IPS-18a (cell line): Measurements from ENCODE around the gene SP140L.
"Not testable (repeated sequence)": the region's sequence is repeated elsewhere in the genome, so short reads cannot be mapped to it uniquely, and the experiment has no call there.

ENCODE experiments used
- H3K27ac ChIP-seq: one replicate; pipeline ENCODE4 v1.5.1; 2013; ENCODE audit warnings: low read length
- H3K27me3 ChIP-seq: one replicate; pipeline ENCODE4 v1.6.1; 2013; ENCODE audit warnings: mild to moderate bottlenecking, low read length; ENCODE audit not compliant: control insufficient read depth, insufficient read depth
- H3K36me3 ChIP-seq: one replicate; pipeline ENCODE4 v1.6.1; 2013; ENCODE audit warnings: low read depth, low read length; ENCODE audit not compliant: control insufficient read depth
- H3K4me1 ChIP-seq: one replicate; pipeline ENCODE4 v1.6.1; 2013; ENCODE audit warnings: low read depth, low read length; ENCODE audit not compliant: control insufficient read depth
- H3K4me3 ChIP-seq: one replicate; pipeline ENCODE4 v1.5.1; 2013; ENCODE audit warnings: low read length
- H3K9ac ChIP-seq: one replicate; pipeline ENCODE4 v1.6.1; 2013; ENCODE audit warnings: mild to moderate bottlenecking, low read length, moderate library complexity
- H3K9me3 ChIP-seq: one replicate; pipeline ENCODE4 v1.6.1; 2013; ENCODE audit warnings: low read depth, low read length; ENCODE audit not compliant: control insufficient read depth

Gene SP140L

DNA sequence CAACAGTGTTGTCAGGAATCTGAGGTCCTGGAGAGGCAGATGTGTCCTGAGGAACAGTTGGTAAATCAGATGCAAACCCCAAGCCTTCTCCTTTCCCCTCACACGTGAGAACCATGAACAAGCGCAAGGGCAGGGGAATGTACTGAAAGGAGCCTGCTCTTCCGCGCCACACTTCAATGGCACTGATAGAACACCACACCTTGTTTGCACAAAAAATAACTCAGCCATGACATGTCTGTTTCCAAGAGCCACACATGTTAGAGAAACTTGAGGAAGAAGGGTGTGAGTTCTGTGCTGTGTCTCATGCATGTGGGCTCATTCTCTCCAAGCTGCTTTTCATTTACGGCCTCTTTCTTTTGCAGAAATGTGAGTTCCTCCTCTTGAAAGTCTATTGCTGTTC, 16.2 kb upstream of the SP140L start:
- not testable (repeated sequence) for H3K4me3 ChIP-seq, H3K27me3 ChIP-seq, H3K9me3 ChIP-seq, H3K27ac ChIP-seq, H3K9ac ChIP-seq, H3K4me1 ChIP-seq, H3K36me3 ChIP-seq

DNA sequence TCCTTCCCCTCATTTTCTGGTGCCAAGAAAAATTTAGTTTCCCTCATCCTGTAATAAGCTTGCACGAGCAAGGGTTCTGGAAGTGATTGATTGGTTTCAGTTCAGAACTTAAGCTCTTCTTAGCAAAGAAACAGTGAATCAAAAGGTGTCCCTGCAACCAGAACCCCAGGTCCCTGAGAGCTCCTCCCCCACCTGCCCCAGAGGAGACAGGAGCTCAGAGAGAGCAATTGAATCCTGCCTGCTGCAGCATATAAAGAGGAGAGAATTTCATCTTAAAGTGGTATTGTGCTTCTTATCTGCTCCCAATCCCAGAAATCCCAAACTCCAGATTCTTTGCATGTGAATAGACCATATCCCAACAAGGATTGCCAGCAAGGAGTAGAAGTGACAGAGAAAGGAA, 15.4 kb upstream of the SP140L start:
- not testable (repeated sequence) for H3K4me3 ChIP-seq, H3K9me3 ChIP-seq

DNA sequence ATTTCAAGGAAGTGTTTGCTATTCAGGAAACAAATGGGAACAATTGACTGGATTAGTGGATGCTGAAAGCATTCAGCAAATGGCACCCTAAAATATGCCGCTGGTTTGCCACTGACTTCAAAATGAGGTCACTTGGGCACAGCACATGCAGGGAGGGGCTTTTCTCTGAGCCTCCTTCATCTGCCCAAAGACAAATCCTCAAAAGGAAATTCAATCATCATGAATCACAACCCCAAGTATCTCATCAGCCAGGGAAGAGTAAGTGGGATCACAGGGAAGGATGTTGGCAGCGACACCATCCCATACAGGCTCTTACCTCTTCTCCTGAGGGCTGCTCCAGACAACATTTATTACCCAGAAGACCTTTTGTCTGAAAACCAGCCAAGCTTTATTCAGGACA, 14.4 kb upstream of the SP140L start:
- H3K4me3 ChIP-seq: no peak overlapping the region
- H3K27me3 ChIP-seq: no peaks in the 10 kb centered on the region
- no peaks in the 10 kb centered on the region for H3K9me3 ChIP-seq
- H3K27ac ChIP-seq: no peak overlapping the region
- no peaks in the 10 kb centered on the region for H3K36me3 ChIP-seq
- peaks cover 6% of the 10 kb centered on the region for H3K4me1 ChIP-seq
- no peak overlapping the region for H3K9ac ChIP-seq

More for the DNA sequence above, 15.4 kb upstream of the SP140L start:
- H3K27ac ChIP-seq, H3K9ac ChIP-seq, H3K27me3 ChIP-seq, H3K36me3 ChIP-seq, H3K4me1 ChIP-seq: not testable (repeated sequence)

DNA sequence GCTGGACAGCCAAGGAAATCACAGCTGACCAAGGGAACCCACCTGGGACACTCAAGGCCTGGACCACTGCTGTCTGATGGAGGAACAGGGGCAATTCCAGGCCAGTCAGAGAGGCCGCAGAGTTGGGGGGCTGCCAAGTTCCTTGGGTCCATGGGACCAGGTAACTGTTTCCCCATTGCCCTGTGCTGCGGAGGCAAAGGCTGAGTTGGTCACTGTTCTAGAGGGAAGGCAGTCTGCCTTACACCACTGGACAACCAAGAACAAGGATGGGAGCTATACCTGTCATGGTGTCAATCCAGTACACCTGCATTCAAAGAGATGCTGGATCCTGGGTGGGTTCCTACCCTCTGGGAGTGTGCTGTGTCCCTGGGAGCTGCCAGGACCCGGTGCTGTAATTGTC, 9.6 kb upstream of the SP140L start:
- Histone ChIP-seq H3K9ac (no peak overlapping the region), H3K27ac (no peak overlapping the region), H3K9me3 (peaks cover under 1% of the 10 kb centered on the region), H3K4me1 (no peaks in the 10 kb centered on the region), H3K27me3 (no peaks in the 10 kb centered on the region), H3K36me3 (no peaks in the 10 kb centered on the region), H3K4me3 (no peak overlapping the region)

DNA sequence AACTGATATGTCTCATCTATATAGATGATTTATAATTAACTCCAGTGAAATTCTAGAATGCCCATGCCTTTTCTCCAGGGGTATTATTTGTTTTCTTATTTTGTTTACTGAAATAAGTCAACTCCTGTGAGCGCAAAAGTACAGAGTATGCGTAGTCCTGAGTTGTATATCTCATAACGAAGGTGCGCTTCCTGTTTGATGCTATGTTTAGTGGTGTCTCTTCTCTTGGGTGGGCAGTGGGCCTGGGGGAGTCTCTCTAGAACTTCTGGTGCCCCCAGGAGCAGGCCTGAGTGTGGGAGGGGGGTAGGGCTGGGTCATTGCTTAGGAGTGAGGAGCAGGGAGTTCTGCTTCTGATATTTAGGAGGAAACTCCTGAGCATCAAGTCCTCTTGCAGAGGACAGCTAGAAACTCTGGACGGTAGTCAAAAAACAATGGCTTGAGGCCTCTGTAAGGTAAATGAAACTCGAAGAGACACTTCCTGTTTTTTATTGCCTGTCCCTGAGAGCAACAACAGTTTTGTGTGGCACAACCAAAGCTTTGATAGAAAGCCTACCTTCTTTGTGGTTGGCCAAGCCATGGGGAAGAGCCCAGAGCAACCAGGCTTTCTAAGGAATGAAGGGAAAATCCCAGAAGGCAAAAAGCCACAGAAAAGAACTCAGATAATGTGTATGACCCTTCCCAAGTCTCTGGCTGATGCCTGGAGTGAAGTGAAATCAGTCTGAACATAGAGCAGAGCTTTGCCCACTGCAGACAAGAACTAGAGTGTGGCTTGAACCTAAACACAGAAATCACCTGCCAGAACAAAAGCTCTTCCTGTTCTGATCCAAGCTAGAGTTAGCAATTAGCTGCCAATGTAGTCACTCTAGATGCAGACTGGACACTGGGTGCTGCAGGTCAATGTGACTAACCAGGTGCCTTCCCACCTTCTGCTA, 8.5 kb upstream of the SP140L start:
- Histone ChIP-seq H3K4me1 (no peaks in the 10 kb centered on the region), H3K4me3 (no peak overlapping the region), H3K27me3 (no peaks in the 10 kb centered on the region), H3K9me3 (peaks cover 5% of the 10 kb centered on the region), H3K36me3 (no peaks in the 10 kb centered on the region), H3K9ac (no peak overlapping the region), H3K27ac (no peak overlapping the region)

DNA sequence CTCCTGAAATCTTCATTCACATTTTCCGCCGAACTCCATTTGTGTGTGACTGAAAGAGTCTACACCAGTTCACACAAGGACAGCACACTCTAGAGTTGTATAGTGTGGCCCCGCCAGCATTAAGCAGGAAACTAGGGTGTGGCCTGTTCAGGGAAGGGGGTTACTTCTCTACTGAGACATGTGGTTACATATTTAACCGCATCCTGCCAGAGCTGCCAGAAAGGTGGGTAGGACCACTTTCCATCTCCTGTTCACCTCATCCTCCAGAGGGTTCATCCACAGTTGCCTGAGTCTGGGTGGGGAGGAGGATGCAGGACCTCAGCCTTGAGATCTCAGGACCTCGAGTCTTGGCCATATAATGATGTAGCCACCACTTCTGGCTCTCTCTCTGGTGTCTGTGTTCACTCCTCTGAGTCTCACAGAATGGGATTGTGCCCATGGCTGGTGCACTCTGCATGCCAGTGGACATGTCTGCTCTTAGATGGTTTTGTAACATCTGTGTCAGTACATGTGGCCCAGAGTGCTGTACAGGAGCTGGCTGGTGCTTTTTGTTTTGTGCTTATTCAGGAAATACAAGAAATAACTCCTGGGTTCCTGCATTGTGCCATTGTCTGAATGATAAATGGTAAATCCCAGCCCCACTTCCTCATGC, 7.7 kb upstream of the SP140L start:
- peaks cover 5% of the 10 kb centered on the region for H3K9me3 ChIP-seq
- H3K27me3 ChIP-seq: no peaks in the 10 kb centered on the region
- no peaks in the 10 kb centered on the region for H3K4me1 ChIP-seq
- no peak overlapping the region for H3K4me3 ChIP-seq
- H3K9ac ChIP-seq: no peak overlapping the region
- no peaks in the 10 kb centered on the region for H3K36me3 ChIP-seq
- no peak overlapping the region for H3K27ac ChIP-seq

DNA sequence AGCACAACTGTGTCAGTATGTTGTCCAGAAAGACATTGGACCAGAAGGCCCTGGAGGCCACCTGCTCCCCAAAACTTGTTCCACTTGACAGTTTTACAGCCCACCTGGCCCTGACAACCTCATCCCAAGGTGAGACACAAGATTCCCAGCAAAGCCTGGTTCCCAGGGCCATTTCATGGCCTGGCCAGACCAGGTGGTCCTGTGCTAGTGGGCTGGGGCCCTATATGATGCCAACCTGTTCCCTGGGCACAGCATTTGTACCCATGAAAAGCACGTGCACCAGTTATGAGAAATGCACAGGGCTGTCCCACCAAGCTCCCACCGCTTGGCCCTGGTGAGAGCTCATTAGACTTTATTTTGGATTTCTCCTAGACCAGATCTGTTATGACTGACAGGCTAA, 6.0 kb upstream of the SP140L start:
- Histone ChIP-seq H3K27me3 (no peaks in the 10 kb centered on the region), H3K4me3 (no peak overlapping the region), H3K27ac (no peak overlapping the region), H3K4me1 (no peaks in the 10 kb centered on the region), H3K36me3 (no peaks in the 10 kb centered on the region), H3K9me3 (peaks cover 5% of the 10 kb centered on the region), H3K9ac (no peak overlapping the region)

DNA sequence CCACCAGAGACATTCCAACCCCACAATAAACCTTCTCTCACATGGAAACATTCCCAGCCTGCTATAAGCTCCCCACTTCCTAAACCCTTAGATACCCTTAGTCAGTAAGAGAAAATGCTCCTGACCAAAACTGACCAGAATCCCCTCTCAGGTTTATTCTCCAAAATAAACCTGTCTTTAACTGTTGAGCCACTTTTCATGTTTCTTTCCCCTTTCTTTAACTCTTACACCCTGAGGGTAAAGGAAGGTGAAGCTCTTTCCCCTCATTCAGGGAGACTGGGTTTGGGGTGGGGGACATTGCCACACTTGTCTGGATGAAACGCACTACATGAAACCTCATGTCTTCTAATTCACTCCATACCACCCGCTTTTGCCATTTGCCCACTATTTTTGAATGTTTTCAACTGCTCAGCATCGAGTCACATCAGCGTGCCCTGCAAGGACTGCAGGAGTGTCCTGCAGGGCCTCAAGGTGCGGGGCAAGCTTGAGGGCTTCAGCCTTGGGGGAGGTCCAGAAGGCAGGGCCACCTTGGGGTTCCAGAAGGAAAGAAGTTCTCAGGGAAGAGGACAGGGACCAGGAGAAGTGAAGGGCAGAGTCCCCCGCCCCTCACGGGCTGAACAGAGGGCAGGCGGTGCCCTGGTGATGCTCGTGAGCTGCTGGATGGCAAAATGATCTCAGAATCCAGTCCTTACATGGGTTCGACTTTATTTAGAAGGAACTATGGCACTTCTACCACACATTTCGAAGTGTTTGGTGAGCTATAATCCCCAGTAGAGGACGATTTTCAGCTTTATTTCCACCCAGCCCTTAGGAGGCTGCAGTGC, 4.2 kb upstream of the SP140L start:
- Histone ChIP-seq H3K27me3 (no peaks in the 10 kb centered on the region), H3K4me3 (no peak overlapping the region), H3K9ac (no peak overlapping the region), H3K9me3 (peaks cover 5% of the 10 kb centered on the region), H3K27ac (no peak overlapping the region), H3K4me1 (no peaks in the 10 kb centered on the region), H3K36me3 (no peaks in the 10 kb centered on the region)

DNA sequence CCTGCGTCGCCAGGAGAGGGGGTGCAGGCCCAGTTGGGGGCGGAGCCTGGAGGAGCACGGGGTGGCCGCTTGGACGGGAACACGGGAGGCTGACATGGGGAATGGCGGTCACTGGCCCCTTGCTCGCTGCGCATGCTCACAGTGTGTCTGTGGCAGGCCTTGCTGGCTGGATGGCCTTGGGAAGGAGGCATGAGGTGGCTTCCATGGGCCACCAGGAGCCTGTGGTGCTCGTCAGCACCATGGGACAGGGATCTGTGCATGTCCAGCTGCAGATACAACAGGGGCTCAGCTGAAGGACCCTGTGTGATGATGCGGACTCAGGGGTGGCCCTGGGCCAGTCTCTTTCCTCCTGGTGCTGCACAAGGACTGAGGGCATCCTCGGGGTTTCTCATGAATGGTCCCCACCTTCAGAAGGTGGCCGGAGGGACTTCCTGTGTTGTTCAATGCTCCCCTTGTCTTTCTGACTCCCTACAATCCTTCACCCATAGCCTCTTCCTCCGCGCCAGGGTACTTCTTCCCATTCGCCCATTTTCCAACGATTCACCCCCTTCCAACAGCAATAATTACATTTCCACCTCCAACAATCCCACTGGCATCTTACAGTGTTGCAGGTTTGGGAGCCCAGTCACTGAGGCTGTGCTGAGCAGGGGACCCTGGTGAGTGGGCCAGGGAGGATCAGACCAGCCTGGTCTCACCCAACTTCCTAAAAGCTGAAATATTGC, 3.4 kb upstream of the SP140L start:
- Histone ChIP-seq H3K9ac (no peak overlapping the region), H3K9me3 (peaks cover 5% of the 10 kb centered on the region), H3K36me3 (no peaks in the 10 kb centered on the region), H3K27me3 (no peaks in the 10 kb centered on the region), H3K27ac (no peak overlapping the region), H3K4me1 (no peaks in the 10 kb centered on the region), H3K4me3 (no peak overlapping the region)

DNA sequence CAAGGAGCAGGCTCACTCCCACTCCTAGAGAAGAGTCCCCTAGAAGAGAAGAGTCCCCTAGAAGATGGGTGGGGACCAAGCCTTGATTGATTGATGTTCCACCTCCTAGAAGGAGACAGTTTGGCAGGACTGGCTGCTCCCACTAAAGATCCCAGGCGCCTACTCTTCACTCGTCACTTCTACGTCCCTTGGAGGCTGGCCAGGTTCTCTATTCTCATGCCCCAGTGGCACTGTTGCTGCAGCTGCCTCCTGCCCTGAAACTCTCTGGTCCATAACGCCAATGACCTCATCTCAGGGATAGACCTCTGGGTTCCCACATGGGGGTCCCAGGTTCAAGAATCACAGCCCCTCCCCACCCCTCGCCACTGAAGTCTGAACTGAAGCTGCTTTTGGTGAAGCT, 2.5 kb upstream of the SP140L start:
- Histone ChIP-seq H3K27me3 (no peaks in the 10 kb centered on the region), H3K36me3 (no peaks in the 10 kb centered on the region), H3K4me1 (no peaks in the 10 kb centered on the region), H3K4me3 (no peak overlapping the region), H3K9me3 (peaks cover 5% of the 10 kb centered on the region), H3K27ac (no peak overlapping the region), H3K9ac (no peak overlapping the region)
